HepG2 (cell line): ENCODE data around the gene XAF1. TPM values are rescaled to one million over a fixed set of nuclear protein-coding genes. Genes with fewer than 3 reads are reported as not detected.
A peak's percentile ranks its signal among the peaks of the same experiment; 100 is the strongest.

Source experiments
- BRD4 ChIP-seq: sonication (generic); formaldehyde crosslinking; IDR thresholded peaks from 2 replicates; pipeline ENCODE4 v1.4.0; 2020; ENCODE audit warnings: missing genetic modification reagents
- FOXC1 ChIP-seq: sonication (generic); formaldehyde crosslinking; IDR thresholded peaks from 2 replicates; pipeline ENCODE4 v1.8.0; 2022; ENCODE audit warnings: mild to moderate bottlenecking, missing genetic modification reagents, borderline replicate concordance
- GATAD2A ChIP-seq: IDR thresholded peaks from 2 replicates; pipeline ENCODE4 v1.6.1; 2016
- IRF2 ChIP-seq: IDR thresholded peaks from 2 replicates; pipeline ENCODE4 v1.6.1; 2018; ENCODE audit warnings: missing genetic modification reagents, missing compliant biosample characterization
- LCORL ChIP-seq, 2 experiments: fragments of 450-650 bp in 1 of 2; sonication (generic) in 1 of 2; formaldehyde crosslinking in 1 of 2; IDR thresholded peaks; 2 replicates each; pipeline versions ENCODE4 v1.5.0 to v1.6.1; 2017 to 2020; ENCODE audit warnings: antibody characterized with exemption in 1 of 2, missing genetic modification reagents in 1 of 2
- MTF2 ChIP-seq: sonication (generic); formaldehyde crosslinking; IDR thresholded peaks from 2 replicates; pipeline ENCODE4 v1.5.0; 2020; ENCODE audit warnings: missing genetic modification reagents, borderline replicate concordance
- MXD4 ChIP-seq: IDR thresholded peaks from 2 replicates; pipeline ENCODE4 v1.6.1; 2016; ENCODE audit warnings: mild to moderate bottlenecking, missing biosample characterization, missing genetic modification reagents
- NFYB ChIP-seq: sonication (generic); formaldehyde crosslinking; IDR thresholded peaks from 2 replicates; pipeline ENCODE4 v1.4.0; 2020; ENCODE audit warnings: missing genetic modification reagents
- POLR2A ChIP-seq, 2 experiments: IDR thresholded peaks; 2 replicates each; pipeline ENCODE4 v1.6.1; 2011; ENCODE audit warnings: low read depth in 2 of 2, low read length in 2 of 2, mild to moderate bottlenecking in 1 of 2, moderate library complexity in 1 of 2; ENCODE audit not compliant: insufficient read depth in 1 of 2
- RBM39 ChIP-seq: fragments of 200-400 bp; formaldehyde crosslinking; IDR thresholded peaks from one replicate; pipeline ENCODE4 v1.6.1; 2018; ENCODE audit warnings: antibody characterized with exemption, mild to moderate bottlenecking, low read depth, low read length; ENCODE audit not compliant: poor library complexity, severe bottlenecking
- RFXAP ChIP-seq: sonication (generic); formaldehyde crosslinking; IDR thresholded peaks from 2 replicates; pipeline ENCODE4 v1.4.0; 2020; ENCODE audit warnings: missing genetic modification reagents, borderline replicate concordance
- SAP130 ChIP-seq: IDR thresholded peaks from 2 replicates; pipeline ENCODE4 v1.6.1; 2016; ENCODE audit warnings: low read depth
- SOX6 ChIP-seq, 2 experiments: fragments of 450-650 bp in 1 of 2; sonication (generic) in 1 of 2; formaldehyde crosslinking in 1 of 2; IDR thresholded peaks; 2 replicates each; pipeline versions ENCODE4 v1.4.0 to v1.6.1; 2017 to 2020; ENCODE audit warnings: antibody characterized with exemption in 1 of 2, mild to moderate bottlenecking in 1 of 2, missing genetic modification reagents in 1 of 2
- SP2 ChIP-seq: sonication (generic); formaldehyde crosslinking; IDR thresholded peaks from 2 replicates; pipeline ENCODE4 v1.5.1; 2020; ENCODE audit warnings: mild to moderate bottlenecking, missing genetic modification reagents
- THAP7 ChIP-seq: sonication (generic); formaldehyde crosslinking; IDR thresholded peaks from 2 replicates; pipeline ENCODE4 v1.8.1; 2023; ENCODE audit warnings: mild to moderate bottlenecking, missing genetic modification reagents
- ZNF256 ChIP-seq: sonication (generic); formaldehyde crosslinking; conservative IDR thresholded peaks from 2 replicates; pipeline ENCODE4 v1.4.0; 2020; ENCODE audit warnings: missing genetic modification reagents
- ZNF576 ChIP-seq: sonication (generic); formaldehyde crosslinking; IDR thresholded peaks from 2 replicates; pipeline ENCODE4 v1.4.0; 2020; ENCODE audit warnings: mild to moderate bottlenecking, missing genetic modification reagents
- ZNF782 ChIP-seq: sonication (generic); formaldehyde crosslinking; IDR thresholded peaks from 2 replicates; pipeline ENCODE4 v1.4.0; 2020; ENCODE audit warnings: missing genetic modification reagents, mild to moderate bottlenecking, borderline replicate concordance
- ZSCAN12 ChIP-seq: sonication (generic); formaldehyde crosslinking; IDR thresholded peaks from 2 replicates; pipeline ENCODE4 v1.9.0; 2021; ENCODE audit warnings: mild to moderate bottlenecking, missing genetic modification reagents
- polyA plus RNA-seq, 8 experiments: library from polyadenylated mRNA; depleted of rRNA in 3 of 8; stranded (reverse) in 7 of 8; unstranded in 1 of 8; fragments of >200 nt; fragmentation: Illumina TruSeq in 4 of 8; extraction: Trizol in 4 of 8; gene quantifications; 2 replicates each; pipeline versions ENCODE4 v1.2.1 to v1.2.3, GENCODE V29; 2011 to 2016; ENCODE audit warnings: low read depth in 4 of 8, missing spikeins in 1 of 8, mixed read lengths in 1 of 8; ENCODE audit not compliant: insufficient read depth in 1 of 8
- total RNA-seq, 5 experiments: library from RNA; depleted of rRNA; stranded (reverse); fragments of >200 nt; fragmentation: Illumina TruSeq; extraction: Trizol; gene quantifications; 2 replicates each; pipeline ENCODE4 v1.2.3, GENCODE V29; 2016; ENCODE audit warnings: low read depth in 1 of 5
- TF ChIP-seq, protein P1 (sequence below): sonication (generic); formaldehyde crosslinking; IDR thresholded peaks from 2 replicates; pipeline ENCODE4 v1.4.0; 2020; ENCODE audit warnings: missing genetic modification reagents
- TF ChIP-seq, protein P2 (sequence below): sonication (generic); formaldehyde crosslinking; IDR thresholded peaks from 2 replicates; pipeline ENCODE4 v1.4.0; 2020; ENCODE audit warnings: missing genetic modification reagents, borderline replicate concordance

XAF1 gene
- total and polyA plus RNA-seq, 2 of the 13 experiments (the other 11 are each of a cell fraction or from before 2014, with no cell fraction given) = 1.2 to 2.4 TPM

DNA sequence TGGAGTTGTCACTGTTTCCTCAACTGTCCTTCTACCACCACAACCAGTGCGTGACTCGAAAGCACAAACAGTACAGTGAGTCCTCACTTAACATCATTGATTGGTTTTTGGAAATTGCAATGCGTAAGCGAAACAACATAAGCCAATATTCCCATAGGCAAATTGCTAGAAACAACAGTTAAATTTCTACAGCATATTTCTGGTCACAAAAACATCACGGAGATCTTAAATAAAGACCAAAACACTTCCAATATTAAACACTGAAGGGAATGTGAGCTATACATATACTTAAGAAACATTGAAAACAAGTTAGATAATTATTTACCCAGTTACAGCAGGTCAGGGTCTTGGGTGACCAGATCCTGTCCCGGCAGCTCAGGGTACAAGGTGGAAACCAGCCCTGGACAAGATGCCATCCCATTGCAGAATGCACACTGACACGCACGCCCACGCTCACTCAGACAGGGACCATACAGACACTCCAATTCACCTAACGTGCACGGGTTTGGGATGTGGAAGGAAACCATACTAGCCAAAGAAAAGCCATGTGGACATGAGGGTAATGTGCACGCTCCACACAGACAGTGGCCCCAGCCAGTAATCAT, 47.4 kb upstream of the XAF1 start (continued):
- TF ChIP-seq, protein P1, sequence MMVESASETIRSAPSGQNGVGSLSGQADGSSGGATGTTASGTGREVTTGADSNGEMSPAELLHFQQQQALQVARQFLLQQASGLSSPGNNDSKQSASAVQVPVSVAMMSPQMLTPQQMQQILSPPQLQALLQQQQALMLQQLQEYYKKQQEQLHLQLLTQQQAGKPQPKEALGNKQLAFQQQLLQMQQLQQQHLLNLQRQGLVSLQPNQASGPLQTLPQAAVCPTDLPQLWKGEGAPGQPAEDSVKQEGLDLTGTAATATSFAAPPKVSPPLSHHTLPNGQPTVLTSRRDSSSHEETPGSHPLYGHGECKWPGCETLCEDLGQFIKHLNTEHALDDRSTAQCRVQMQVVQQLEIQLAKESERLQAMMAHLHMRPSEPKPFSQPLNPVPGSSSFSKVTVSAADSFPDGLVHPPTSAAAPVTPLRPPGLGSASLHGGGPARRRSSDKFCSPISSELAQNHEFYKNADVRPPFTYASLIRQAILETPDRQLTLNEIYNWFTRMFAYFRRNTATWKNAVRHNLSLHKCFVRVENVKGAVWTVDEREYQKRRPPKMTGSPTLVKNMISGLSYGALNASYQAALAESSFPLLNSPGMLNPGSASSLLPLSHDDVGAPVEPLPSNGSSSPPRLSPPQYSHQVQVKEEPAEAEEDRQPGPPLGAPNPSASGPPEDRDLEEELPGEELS (CRISPR knock-in tag) = peak; percentile 42; the same call in 1 of the 2 replicates
- TF ChIP-seq SP2 (CRISPR knock-in tag) (no peak), MXD4 (CRISPR knock-in tag) (no peak), SOX6 (IDR thresholded peaks at IDR 0.05) (no peak), SOX6 (CRISPR knock-in tag; IDR thresholded peaks at IDR 0.05) (peak; percentile 68), RBM39 (no peak), BRD4 (CRISPR knock-in tag) (no peak), ZNF256 (CRISPR knock-in tag) (no peak), THAP7 (CRISPR knock-in tag) (no peak), ZNF576 (CRISPR knock-in tag) (no peak), POLR2A (IDR thresholded peaks at IDR 0.05; ENCODE audit: insufficient read depth in 1 of 2, low read depth in 2 of 2, low read length in 2 of 2) (peak in 1 of 2 experiments; percentile 61; a peak in 2 of 4 replicates), GATAD2A (CRISPR knock-in tag) (peak; percentile 75), LCORL (IDR thresholded peaks at IDR 0.05) (no peak), LCORL (CRISPR knock-in tag; IDR thresholded peaks at IDR 0.05) (peak; percentile 73), SAP130 (CRISPR knock-in tag) (peak; percentile 35), ZSCAN12 (CRISPR knock-in tag) (no peak), NFYB (CRISPR knock-in tag) (no peak), RFXAP (CRISPR knock-in tag) (no peak), IRF2 (CRISPR knock-in tag) (peak; percentile 59; the same call in 1 of the 2 replicates), ZNF782 (CRISPR knock-in tag) (no peak), MTF2 (CRISPR knock-in tag) (no peak), FOXC1 (0 out of 2 replicates have a peak, but pooled peaks have one; percentile 36)
- TF ChIP-seq, protein P2, sequence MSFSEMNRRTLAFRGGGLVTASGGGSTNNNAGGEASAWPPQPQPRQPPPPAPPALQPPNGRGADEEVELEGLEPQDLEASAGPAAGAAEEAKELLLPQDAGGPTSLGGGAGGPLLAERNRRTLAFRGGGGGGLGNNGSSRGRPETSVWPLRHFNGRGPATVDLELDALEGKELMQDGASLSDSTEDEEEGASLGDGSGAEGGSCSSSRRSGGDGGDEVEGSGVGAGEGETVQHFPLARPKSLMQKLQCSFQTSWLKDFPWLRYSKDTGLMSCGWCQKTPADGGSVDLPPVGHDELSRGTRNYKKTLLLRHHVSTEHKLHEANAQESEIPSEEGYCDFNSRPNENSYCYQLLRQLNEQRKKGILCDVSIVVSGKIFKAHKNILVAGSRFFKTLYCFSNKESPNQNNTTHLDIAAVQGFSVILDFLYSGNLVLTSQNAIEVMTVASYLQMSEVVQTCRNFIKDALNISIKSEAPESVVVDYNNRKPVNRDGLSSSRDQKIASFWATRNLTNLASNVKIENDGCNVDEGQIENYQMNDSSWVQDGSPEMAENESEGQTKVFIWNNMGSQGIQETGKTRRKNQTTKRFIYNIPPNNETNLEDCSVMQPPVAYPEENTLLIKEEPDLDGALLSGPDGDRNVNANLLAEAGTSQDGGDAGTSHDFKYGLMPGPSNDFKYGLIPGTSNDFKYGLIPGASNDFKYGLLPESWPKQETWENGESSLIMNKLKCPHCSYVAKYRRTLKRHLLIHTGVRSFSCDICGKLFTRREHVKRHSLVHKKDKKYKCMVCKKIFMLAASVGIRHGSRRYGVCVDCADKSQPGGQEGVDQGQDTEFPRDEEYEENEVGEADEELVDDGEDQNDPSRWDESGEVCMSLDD (CRISPR knock-in tag) = no peak
